Liver (tissue), 3 donors: Measurements from ENCODE around the gene CUTA.

ENCODE experiments used
- ATF3 ChIP-seq: IDR thresholded peaks from 2 replicates; pipeline ENCODE4 v1.6.1; 2016; ENCODE audit warnings: antibody characterized with exemption
- CTCF ChIP-seq: fragments of 150-350 bp; IDR thresholded peaks from 2 replicates; pipeline ENCODE4 v1.5.1; 2017; ENCODE audit warnings: improper control_type of control experiment, low read depth, low read length; ENCODE audit not compliant: missing input control
- FOXA1 ChIP-seq: IDR thresholded peaks from 2 replicates; pipeline ENCODE4 v1.6.1; 2016; ENCODE audit warnings: antibody characterized with exemption
- MAX ChIP-seq: IDR thresholded peaks from 2 replicates; pipeline ENCODE4 v1.6.1; 2016; ENCODE audit warnings: antibody characterized with exemption
- NR2F2 ChIP-seq: IDR thresholded peaks from 2 replicates; pipeline ENCODE4 v1.6.1; 2016; ENCODE audit warnings: antibody characterized with exemption
- RAD21 ChIP-seq, 2 donors: IDR thresholded peaks; 2 replicates each; pipeline ENCODE4 v1.6.1; 2016; ENCODE audit warnings: antibody characterized with exemption in 2 of 2, mild to moderate bottlenecking in 2 of 2
- REST ChIP-seq: IDR thresholded peaks from 2 replicates; pipeline ENCODE4 v1.6.1; 2016; ENCODE audit warnings: antibody characterized with exemption, mild to moderate bottlenecking
- RXRA ChIP-seq, 2 donors: IDR thresholded peaks; 2 replicates each; pipeline ENCODE4 v1.6.1; 2017 to 2018; ENCODE audit warnings: antibody characterized with exemption in 2 of 2, mild to moderate bottlenecking in 1 of 2
- SP1 ChIP-seq: IDR thresholded peaks from 2 replicates; pipeline ENCODE4 v1.6.1; 2018; ENCODE audit warnings: antibody characterized with exemption, mild to moderate bottlenecking
- TAF1 ChIP-seq: conservative IDR thresholded peaks from 2 replicates; pipeline ENCODE4 v1.6.1; 2016; ENCODE audit warnings: antibody characterized with exemption, mild to moderate bottlenecking
- YY1 ChIP-seq: IDR thresholded peaks from 2 replicates; pipeline ENCODE4 v1.6.1; 2016; ENCODE audit warnings: antibody characterized with exemption, mild to moderate bottlenecking
- donor health status: healthy.
- donor health status: healthy.

GRCh38 chr6:33420491-33421343 lies 2.8 kb upstream of the CUTA start:
- TF ChIP-seq TAF1 (no peak), CTCF (no peak), REST (no peak), ATF3 (no peak), RAD21 (IDR thresholded peaks at IDR 0.05) (no peak), RXRA (IDR thresholded peaks at IDR 0.05) (no peak), NR2F2 (no peak), MAX (no peak), FOXA1 (no peak), SP1 (no peak), YY1 (no peak)
